CD4-positive, alpha-beta T cell treated with Interleukin-21 for 1 hour (primary cell): ENCODE results near the gene SIGLEC6.
A peak's percentile ranks its signal among the peaks of the same experiment; 100 is the strongest.

ENCODE experiments used
- DNase-seq: peaks from one replicate; pipeline ENCODE4 v3.0.0-alpha.2; 2020

SIGLEC6 gene

DNA sequence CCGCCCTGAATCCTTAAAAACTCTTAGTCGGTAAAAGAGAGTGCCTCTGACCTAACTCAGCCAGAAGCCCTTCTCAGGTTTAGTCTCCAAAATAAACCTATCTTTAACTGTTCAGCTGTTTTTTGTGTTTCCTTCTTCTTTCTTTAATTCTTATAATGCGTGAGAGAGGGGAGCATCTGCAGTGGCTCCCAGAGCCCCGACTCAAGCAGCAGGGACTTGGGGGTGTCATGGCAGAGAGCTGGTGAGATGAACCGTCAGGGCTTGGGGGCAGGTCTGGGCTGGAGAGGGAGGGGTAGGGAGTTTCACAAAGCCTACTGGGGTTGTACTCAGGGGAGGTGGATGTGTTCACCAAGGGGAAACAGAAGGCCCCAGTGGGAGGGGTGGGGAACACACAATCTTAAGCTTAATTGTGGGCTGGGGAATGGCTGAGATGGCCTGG is 16.8 kb upstream of the SIGLEC6 start:
- DNase-seq, result no peak

DNA sequence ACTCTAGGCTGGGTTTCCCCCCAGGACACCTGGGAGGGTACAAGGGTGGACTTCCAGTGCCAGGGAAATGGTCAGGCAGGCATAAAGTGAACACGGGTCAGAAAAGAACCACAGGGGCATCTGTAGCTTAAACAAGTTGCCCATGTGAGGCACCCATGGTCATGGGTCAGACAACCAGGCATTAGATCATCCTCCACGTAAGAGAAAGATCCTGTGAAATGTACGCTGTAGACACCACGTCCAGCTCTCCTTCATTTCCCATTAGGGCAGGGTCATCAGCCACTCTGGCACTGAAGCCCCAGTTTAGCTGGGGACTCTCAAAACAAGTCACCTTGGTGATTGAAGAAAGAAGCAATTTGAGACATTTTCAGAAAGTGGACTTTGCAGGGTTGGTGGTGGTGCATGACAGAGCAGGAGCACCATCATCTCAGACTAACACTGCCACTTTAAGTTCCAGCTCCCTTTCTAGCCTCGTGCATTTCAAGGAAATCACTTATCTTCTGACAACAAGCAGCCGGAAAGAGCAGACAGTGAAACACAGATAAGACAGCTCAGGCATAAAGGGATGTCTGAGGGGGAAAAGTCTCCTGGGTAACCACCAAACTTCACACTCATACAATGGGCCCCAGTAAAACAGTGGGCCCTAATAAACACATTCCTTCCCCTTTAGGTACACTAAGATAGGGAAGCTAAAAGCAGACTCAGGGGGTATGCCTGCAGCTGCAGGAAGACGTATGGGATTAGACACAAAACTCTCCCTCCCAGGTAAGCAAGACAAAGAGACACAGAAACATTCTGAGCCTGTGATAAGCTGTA is 16.1 kb upstream of the SIGLEC6 start:
- no peak for DNase-seq

DNA sequence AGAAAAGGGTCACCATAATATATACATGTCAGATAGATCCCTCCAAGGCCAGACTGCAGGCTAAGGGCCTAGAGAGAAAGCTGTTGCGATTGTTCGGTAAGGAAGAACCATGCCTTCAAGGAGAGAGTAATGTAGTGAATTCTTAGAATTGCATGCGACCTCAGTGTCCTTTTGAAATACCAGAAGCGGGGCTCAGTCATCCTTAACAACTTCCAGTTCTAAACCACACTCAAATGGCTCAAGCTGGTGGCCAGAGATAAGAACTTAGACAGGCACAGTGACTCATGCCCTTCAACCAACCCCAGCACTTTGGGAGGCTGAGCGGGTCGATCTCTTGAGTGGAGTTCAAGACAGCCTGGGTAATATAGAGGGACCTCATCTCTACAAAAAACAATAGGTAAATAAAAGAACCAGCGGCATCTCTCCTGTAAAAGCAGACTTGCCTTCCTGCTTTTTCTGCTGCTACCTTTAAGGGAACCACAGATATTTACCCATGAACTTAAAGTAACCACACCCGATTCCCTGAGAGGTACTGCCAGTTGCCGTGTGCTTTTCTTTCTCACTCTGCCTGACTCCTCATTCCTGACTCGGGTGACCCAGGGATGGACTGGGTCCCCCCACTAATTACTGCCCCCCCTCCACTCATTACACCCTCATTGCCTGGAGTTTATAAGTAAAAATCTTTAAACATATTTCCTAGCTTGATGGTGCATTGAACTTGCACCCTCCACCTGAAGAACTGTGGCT is 15.4 kb upstream of the SIGLEC6 start:
- DNase-seq, result no peak

DNA sequence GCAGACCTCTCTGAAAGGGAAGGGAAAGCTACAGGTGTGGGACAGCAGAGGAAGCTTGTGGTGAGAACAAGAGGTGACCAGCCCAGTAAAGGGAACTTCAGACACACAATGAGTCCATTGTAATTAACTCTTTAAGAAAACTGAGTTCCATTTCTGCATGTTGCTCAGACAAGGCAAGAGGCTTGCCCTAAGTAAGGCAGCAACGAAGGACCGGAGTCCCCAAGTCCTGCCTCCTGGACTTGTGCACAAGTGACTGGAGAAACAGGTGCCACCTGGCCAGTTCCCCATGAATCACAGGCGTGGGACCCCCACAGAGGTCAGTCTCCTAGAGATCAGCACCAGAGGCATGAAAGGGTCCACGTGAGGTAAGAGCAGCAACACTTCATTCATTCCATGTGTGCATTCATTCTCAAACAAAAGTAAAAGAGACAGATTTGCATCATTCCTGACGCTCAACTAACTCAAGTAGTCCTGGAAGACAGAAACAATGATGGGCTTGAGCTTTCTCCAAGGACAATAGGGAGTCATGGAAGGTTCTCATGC is 14.7 kb upstream of the SIGLEC6 start:
- no peak for DNase-seq

DNA sequence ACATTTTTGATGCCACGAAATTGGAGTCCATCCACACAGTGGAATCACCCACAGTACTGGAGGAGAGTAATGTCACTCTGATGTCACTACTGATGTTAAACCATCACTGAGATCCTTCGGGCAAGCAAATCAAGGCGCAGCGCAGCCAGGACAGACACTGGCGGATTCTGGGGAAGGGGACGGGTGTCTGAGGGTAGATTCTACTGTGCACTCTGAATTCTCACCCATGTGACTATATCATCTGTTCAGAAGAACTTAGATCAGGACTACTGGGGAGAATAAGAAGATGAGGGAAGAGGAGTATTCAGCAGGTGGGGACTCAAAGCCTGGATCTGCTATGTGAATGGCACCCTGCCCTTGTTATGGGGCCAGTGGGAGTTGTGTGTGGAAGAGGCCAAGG is 12.6 kb upstream of the SIGLEC6 start:
- no peak for DNase-seq

DNA sequence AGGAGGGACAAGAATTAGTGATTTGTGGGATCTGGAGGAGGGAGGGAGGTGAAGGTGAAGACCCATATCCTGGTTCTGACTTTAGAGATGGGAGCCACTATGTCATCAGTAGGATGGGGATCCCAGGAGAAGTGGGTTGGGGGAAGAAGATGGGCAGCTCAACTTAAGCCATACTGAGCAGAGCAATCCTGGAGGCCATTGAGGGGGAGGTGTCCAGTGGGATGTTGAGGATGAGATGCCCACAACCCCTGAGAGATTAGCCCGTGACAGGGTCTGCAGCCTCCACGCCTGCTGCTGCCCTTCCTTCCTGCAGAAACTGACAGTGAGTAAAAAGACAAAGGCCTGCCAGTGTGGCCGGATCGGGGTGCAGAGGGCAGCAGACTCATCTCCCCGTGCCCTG is 11.2 kb upstream of the SIGLEC6 start:
- no peak for DNase-seq

DNA sequence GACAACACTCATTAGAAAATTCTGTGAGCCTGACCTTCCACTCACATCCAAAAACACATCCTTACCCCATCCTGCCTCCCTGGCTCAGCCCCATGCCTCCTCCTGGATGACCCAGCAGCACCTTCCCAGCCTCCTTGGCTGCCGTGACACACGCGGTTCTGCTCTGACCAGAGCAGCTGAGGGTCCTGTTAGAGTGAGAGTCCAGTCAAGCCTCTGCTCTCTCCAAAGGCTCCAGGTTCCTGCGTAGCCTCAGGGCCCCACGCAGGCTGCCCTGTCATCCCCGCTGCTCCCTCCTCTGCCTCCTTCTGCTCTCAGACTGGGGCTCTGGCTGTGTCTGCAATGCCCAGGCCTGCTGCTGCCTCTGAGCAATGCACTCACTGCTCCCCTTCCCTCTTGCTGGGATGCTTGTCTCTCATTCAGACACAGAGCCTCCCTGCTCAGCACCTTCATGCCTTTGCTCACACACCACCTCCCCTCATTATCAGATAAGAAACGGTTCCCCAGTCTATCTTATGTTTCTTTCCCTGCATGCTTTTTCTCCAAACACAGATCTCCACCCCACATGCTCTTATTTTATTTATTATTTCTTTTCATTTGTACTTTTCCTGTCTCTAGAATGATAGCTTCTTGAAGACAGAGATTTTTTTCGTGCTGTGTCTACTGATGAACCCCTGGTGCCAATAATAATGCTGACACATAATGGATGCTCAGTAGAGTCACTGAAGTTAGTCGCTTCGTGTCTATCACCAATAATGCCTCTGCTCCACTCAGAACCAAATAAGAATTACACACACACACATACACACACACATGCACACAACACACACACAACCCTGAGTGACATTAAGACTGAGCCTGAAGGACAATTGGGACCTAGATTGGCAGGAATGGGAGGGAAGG is 10.2 kb upstream of the SIGLEC6 start:
- no peak for DNase-seq

DNA sequence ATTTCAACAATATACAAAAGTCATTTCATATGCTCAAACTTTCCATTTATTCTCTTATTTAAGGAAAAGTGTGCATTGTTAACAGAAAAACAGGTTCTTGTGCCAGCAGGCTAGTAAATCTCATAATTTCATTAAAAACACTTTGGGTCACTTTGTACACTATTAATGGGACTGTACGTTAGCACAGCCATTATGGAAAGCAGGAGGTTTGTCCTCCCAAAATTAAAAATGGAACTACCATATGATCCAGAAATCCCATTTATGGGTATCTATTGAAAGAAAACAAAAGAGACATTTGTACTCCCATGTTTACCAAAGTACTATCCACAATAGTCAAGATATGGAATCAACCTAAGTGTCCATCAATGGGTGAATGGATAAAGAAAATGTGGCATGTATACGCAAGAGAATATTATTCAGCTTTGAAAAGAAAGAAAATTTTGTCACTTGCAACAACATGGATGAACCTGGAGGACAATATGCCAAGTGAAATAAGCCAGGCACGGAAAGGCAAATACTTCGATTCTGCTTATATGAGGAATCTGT is 8.4 kb upstream of the SIGLEC6 start:
- no peak for DNase-seq

DNA sequence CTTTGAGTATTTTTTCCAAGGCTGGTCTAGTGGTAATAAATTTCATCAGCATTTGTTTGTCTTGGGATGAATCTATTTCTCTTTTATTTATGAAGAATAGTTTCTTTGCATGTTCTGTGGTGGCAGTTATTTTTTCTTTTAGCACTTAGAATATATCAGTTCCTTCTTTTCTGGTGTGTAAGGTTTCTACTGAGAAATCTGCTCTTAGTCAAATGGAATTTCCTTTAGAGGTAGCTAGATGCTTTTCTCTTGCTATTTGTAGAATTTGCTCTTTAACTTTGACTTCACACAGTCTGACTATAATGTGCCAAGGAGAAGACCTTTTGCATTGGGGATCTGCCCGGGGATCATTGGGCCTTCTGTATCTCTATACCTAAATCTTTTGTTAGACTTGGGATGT is 4.1 kb upstream of the SIGLEC6 start:
- no peak for DNase-seq

DNA sequence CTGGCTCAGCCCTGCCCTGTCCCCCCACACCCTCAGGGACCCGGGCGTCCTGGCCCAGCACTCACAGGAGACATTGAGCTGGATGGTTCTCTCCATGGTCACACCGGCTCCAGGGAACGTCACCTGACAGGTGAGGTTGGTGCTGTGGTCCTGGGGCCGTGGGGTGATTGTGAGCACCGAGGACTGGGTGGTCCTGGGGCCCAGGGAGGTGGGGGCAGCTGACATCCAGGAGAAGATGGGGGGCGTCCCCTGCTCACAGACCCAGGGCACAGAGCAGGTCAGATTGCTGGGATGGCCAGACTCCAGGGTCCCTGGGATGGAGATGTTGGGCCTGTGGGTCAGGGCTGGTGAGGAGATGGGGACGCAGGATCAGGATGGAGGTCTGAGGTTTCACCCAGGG is 854 bp downstream of the SIGLEC6 start:
- no peak for DNase-seq

DNA sequence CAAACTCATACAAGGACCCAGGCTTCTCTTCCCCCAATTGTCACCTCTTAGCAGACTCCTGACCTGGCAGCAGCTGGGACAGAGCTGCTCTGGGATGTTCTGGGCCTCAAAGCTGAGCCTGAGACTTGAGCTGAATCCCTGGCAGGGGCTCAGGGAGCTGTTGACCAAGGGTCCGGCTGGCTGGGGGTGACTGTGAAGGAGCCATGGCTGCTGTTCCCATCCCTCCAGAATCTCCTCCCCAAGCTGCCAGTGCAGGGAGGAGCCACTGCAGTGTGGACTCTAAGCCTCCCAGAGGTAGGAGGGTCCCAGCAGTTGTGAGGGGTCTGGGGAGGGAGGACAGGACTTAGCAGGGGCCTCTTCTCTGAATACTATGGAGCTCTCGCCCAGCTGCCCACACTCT is 2.2 kb downstream of the SIGLEC6 start:
- no peak for DNase-seq

DNA sequence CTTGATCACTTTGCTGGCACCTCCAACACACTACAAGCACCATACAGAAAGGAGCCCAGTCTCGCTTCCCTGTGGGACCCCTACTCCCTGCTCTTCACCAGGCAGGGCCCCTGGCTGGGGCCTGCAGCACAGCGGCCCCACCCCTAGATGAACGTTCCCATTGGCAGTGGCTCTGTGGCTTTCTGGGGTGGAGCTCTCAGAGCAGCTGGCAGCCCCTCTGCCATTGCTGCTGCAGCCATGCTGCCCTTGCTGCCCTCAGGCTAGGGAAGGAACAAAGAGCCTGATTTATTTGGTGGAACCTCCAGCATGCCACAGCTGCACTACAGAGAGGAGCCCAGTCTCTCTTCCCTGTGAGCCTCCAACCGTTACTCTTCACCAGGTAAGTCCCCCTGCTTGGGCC is 5.8 kb downstream of the SIGLEC6 start:
- DNase-seq, result no peak

DNA sequence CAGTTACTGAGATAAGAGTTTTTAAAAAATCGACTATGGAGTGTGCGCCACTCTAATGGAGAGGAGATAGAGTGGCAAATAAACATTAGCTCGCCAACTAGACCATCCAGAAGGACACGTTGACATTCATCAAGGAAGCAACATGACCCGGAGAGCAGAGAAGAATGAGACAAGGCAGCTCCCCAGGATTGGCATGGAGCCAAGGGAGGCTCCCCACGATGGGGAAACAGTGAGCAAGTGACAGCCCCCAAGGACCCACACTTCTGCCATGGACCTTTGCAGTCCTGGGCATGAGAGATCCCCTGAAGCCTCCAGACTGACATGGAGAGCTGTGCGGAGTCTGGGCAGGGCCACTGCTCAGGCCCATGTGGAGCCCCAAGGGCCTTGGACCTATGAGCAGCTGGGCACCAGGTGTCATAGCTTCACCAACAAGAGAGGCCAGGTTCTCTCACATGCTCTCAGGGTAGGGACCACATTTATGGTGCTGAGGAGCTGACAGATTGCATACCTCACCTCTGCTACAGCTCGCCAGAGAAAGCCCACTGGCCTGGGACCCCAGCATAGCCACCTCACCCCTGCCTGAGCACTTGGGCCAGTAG is 6.7 kb downstream of the SIGLEC6 start:
- DNase-seq, result no peak

DNA sequence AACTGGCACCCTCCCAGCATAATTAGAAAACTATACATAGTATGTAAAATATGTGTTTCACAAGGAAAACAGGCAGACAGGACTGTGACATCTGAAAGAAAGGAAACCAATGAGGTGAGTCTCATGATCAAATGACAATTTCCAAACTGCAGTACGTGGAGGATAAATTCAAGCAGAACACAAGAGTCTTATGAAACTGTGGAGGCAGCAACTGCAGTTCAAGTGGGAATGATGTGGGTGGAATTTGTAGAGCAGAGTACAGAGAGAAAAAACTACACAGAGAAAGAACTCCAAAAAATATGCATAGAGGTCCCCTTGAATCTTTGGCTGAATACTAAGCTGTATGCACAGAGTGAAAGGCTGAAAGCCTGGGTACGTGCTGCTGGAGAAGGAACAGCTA is 9.7 kb downstream of the SIGLEC6 start:
- no peak for DNase-seq

DNA sequence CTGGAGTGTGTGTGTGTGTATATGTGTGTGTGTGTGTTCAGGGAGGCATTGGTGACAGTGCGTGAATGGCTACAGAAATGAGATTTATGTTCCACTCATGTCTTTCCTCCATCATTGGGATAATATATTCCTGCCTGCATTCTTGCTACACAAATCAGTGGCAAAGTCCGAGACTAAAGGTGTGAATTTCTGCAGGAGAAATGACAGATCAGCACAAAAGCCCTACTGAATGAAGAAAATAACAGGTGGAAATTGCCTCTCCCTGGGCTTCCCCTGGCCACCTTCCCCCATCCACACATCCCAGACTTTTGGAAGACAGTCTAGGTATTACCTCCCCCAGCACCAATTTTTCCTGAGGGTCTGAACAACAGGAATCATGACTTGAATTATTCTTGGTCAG is 10.1 kb downstream of the SIGLEC6 start:
- DNase-seq, result no peak

DNA sequence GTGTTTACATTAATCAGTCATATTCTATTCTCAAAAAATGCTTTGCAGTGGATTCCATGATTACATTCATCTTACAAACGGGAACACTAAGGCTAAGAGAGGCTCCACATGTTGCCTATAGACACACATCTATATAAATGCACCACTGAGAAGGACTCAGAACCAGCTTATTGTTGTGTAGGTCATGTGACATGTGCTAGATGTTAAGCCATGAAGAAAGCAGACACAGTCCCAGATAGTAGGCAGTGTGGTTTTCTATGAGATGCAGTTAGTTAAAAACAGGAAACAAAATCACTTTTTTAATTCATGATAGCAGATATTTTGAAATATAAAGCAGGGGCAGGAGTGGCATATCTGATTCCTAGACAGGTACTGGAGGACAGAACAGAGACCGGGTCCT is 10.7 kb downstream of the SIGLEC6 start:
- DNase-seq, result no peak

DNA sequence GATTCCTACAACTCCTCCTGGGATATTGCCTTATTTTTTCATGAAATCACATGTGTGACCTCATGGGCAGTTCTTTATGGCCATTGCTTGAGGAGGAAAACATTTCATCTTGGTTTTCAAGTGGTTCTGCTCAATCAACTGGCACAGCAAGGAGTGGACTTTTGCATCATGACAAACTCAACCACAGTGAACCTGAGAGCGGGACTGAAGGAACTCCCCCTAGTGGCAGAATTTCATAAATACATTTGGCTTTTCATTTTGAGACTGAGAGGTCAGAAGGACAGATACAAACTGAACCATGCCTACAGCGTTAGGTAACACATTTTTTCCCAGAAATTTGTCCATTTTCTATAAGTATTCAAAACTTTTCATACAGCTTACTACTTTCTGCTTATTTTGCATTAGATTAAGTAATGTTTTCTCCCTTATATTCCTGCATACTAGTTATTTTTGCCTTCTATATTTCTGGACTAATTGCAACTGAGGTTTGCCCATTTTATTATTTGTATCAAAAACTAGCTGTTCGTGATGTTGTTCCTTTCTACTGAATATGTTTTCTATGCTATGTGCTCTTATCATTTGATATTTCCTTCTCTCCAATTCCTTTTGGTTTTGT is 16.5 kb downstream of the SIGLEC6 start:
- DNase-seq, result peak; percentile 54

DNA sequence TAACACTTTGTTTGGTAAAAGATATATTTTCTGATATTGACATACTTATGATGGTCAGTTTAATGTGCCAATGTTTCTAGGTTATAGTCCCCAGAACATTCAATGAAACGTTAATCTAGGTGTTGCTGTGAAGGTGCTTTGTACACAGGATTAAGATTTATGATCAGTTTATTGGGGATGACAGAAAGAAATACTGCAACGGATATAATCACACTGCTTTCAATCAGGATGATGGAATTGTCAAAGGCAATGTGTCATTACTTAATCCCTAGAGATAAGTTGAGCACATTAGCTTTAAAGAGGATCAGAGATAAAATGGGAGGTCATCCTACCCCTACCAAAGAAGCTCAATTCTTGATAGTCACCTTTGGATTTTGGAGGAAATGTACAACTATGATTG is 17.5 kb downstream of the SIGLEC6 start:
- DNase-seq, result no peak

DNA sequence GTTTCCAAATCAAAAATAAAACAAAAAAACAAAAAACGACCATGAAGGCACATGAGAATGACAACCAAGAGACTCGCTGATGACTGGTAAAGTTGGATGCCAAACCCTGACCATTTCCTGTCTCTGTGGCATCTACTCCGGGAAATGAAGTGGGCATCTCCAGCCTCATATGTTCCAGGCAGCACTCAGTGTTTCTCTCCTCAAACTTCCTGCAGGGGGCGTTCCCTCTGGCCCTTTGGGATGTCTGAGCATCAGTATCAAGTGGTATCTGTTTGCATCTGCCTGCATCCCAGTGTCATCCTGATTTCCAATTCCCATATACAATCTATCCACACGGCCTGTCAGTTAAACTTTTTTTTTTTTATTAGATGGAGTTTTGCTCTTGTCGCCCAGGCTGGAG is 20.1 kb downstream of the SIGLEC6 start:
- no peak for DNase-seq

DNA sequence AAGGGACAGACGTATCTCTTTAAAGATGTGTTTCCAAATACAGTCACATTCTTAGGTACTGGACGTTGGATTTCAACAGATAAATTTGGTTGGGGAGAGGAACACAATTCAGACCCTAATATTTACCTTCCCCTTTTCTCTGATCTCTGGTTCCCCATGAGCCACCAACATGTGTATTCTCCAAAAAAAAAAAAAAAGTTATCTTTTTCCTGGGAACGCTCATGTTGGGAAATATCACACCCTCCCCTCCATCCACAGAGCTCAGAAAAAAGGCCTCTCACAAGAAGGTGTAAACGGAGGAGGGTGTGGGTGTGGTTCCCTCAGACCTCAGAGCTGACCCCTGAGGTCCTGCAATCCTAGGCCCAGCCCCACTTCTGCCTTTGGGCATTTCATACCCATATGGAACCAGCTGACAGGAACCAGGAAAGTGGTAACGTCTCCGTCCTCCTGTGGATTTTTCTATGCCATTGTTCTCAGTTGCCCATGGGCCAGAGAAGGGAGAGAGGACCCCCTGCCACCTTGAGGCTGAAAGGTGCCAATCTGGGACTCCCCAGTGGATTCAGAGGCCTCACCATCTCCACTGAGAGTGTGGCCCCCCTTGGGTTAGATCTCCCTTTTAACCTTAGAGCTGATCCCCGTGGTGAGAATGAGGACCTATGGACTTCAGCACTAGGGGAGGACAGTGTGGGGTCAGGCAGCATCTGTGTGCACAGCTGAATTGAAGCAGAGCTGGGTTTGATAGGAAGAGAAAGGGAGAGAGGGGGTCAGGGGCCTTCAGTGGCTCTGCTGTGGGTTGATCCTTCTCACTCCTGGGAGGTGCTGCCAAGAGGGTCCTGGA is 21.4 kb downstream of the SIGLEC6 start:
- DNase-seq, result no peak
